ENCODE results near the gene SLCO3A1.
"Not testable (repeated sequence)": the region's sequence is repeated elsewhere in the genome, so short reads cannot be mapped to it uniquely, and the experiment has no call there.

Gene SLCO3A1

GRCh38 chr15:92170897-92171296 lies 317.4 kb downstream of the SLCO3A1 start:
- no peak for DNase-seq

GRCh38 chr15:92178911-92179310 lies 325.4 kb downstream of the SLCO3A1 start:
- no peak for DNase-seq

- DNase-seq, result no peak
Measured at GRCh38 chr15:92184142-92184541, 330.6 kb downstream of the SLCO3A1 start.

- DNase-seq, result no peak
Measured at GRCh38 chr15:92184679-92185230, 331.2 kb downstream of the SLCO3A1 start.

- DNase-seq, result no peak
Measured at GRCh38 chr15:92187975-92188374, 334.5 kb downstream of the SLCO3A1 start.

DNA sequence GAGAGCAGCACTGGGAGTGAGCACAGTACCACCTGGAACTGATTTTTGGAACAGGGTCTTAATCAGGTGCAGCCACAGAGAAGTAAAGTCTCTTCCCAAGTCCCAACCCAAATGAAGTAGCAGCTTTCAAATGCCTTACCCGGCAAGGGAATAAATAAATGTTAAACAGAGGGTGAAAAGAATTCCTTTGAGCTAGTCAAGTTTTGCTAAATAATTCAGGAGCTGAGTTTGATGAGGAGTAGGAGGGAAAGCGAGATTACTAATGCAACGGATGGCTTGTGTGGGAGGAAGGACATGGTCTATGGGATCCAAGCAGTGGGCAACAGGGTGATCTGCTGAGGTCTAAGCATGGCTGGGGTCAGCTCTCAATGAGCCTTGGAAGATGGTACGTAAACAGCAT lies 335.7 kb downstream of the SLCO3A1 start:
- DNase-seq, result no peak

- no peak for DNase-seq
Measured at GRCh38 chr15:92195241-92195640, 341.7 kb downstream of the SLCO3A1 start.

- no peak for DNase-seq
Measured at GRCh38 chr15:92196342-92196741, 342.8 kb downstream of the SLCO3A1 start.

DNA sequence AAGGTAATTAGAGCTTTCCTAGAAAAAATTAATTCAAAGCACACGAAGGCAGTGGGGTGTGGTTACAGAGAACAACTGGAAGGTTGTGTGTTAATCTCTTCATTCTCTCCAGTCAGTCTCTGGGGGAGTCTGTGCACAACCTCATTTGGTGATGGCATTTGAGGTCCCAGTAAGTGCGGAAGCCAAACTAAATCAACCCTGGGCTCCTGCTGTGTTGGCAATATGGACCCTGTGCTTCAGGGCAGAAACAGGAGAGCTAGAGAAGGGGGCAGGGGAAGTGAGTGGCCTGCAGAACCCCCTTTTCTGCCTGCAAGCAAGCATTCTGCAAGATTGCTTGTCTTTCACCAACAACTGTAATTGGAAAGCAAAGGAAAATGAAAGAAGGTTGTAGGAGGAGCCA lies 344.2 kb downstream of the SLCO3A1 start:
- no peak for DNase-seq

- DNase-seq, result no peak
Measured at GRCh38 chr15:92200891-92201290, 347.4 kb downstream of the SLCO3A1 start.

- no peak for DNase-seq
Measured at GRCh38 chr15:92205255-92205739, 351.8 kb downstream of the SLCO3A1 start.

DNA sequence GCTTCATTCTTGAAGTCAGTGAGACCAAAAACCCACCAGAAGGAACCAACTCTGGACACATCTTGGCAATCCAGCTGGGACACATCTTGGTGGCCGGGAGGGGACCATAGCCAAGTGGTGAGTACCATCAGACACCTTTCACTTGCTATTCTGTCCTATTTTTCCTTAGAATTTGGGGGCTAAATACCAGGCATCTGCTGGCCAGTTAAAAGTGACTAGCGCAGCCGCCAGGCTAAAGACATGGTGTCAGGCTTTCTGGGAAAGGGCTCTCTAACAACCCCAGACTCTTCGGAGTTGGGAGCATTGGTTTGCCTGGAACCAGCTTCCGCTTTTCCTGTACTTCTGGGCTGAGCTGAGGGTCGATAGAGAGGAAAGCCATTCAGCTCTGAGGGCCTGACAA lies 354.1 kb downstream of the SLCO3A1 start:
- DNase-seq, result not testable (repeated sequence)

Measured in NCI-H1694 (cell line).